8988T (cell line): ENCODE data around the gene DPYSL3.

ENCODE experiments used
- DNase-seq: peaks from one replicate; pipeline ENCODE4 v3.0.0; 2011

The DPYSL3 gene

GRCh38 chr5:147512659-147513379 lies 3.0 kb upstream of the DPYSL3 start:
- DNase-seq: no peak

- no peak for DNase-seq
Measured at GRCh38 chr5:147510885-147511284, 1.0 kb upstream of the DPYSL3 start.

GRCh38 chr5:147509041-147509709 lies 693 bp downstream of the DPYSL3 start:
- DNase-seq: no peak

GRCh38 chr5:147508711-147509040 lies 1.2 kb downstream of the DPYSL3 start:
- DNase-seq: no peak

GRCh38 chr5:147507480-147508126 lies 2.3 kb downstream of the DPYSL3 start:
- DNase-seq: no peak

GRCh38 chr5:147504535-147504934 lies 5.3 kb downstream of the DPYSL3 start:
- DNase-seq: no peak

GRCh38 chr5:147504011-147504410 lies 5.9 kb downstream of the DPYSL3 start:
- no peak for DNase-seq

- DNase-seq: no peak
Measured at GRCh38 chr5:147490989-147491388, 18.9 kb downstream of the DPYSL3 start.

- DNase-seq: no peak
Measured at GRCh38 chr5:147487031-147487750, 22.7 kb downstream of the DPYSL3 start.

GRCh38 chr5:147485814-147486213 lies 24.1 kb downstream of the DPYSL3 start:
- DNase-seq: no peak

- no peak for DNase-seq
Measured at GRCh38 chr5:147485046-147485445, 24.8 kb downstream of the DPYSL3 start.

- no peak for DNase-seq
Measured at GRCh38 chr5:147484708-147485020, 25.2 kb downstream of the DPYSL3 start.

- no peak for DNase-seq
Measured at GRCh38 chr5:147483961-147484707, 25.7 kb downstream of the DPYSL3 start.

- no peak for DNase-seq
Measured at GRCh38 chr5:147483188-147483790, 26.6 kb downstream of the DPYSL3 start.

- DNase-seq: no peak
Measured at GRCh38 chr5:147482706-147483180, 27.1 kb downstream of the DPYSL3 start.

- DNase-seq: no peak
Measured at GRCh38 chr5:147481874-147482705, 27.8 kb downstream of the DPYSL3 start.

GRCh38 chr5:147481376-147481775 lies 28.5 kb downstream of the DPYSL3 start:
- no peak for DNase-seq

- no peak for DNase-seq
Measured at GRCh38 chr5:147479949-147480348, 29.9 kb downstream of the DPYSL3 start.

GRCh38 chr5:147479444-147479843 lies 30.4 kb downstream of the DPYSL3 start:
- no peak for DNase-seq

GRCh38 chr5:147474140-147474539 lies 35.7 kb downstream of the DPYSL3 start:
- no peak for DNase-seq

- no peak for DNase-seq
Measured at GRCh38 chr5:147472664-147473475, 37.0 kb downstream of the DPYSL3 start.
